ENCODE data around the gene NXPH3.

Gene NXPH3

GRCh38 chr17:49621946-49622529, 46.4 kb downstream of the NXPH3 start:
- H3K9me3 Mint-ChIP-seq, result no peaks in the 10 kb centered on the region
- TF ChIP-seq CTCF (IDR thresholded peaks at IDR 0.05; ENCODE audit: unreplicated experiment in 3 of 3), result no peak
- peaks cover 2% of the 10 kb centered on the region for H3K4me1 Mint-ChIP-seq
- peaks cover 47% of the 10 kb centered on the region for H3K36me3 Mint-ChIP-seq (ENCODE audit: low read depth)
- no peak overlapping the region for H3K27ac Mint-ChIP-seq
- H3K4me3 Mint-ChIP-seq, result no peak overlapping the region
- no peaks in the 10 kb centered on the region for H3K27me3 Mint-ChIP-seq (ENCODE audit: low read depth)

GRCh38 chr17:49624896-49625295, 49.2 kb downstream of the NXPH3 start:
- TF ChIP-seq CTCF (IDR thresholded peaks at IDR 0.05; ENCODE audit: unreplicated experiment in 3 of 3), result no peak
- H3K36me3 Mint-ChIP-seq (ENCODE audit: low read depth), result peaks cover 31% of the 10 kb centered on the region
- H3K4me3 Mint-ChIP-seq, result no peak overlapping the region
- no peak overlapping the region for H3K27ac Mint-ChIP-seq
- H3K4me1 Mint-ChIP-seq, result no peaks in the 10 kb centered on the region
- H3K9me3 Mint-ChIP-seq, result no peaks in the 10 kb centered on the region
- H3K27me3 Mint-ChIP-seq (ENCODE audit: low read depth), result no peaks in the 10 kb centered on the region

DNA sequence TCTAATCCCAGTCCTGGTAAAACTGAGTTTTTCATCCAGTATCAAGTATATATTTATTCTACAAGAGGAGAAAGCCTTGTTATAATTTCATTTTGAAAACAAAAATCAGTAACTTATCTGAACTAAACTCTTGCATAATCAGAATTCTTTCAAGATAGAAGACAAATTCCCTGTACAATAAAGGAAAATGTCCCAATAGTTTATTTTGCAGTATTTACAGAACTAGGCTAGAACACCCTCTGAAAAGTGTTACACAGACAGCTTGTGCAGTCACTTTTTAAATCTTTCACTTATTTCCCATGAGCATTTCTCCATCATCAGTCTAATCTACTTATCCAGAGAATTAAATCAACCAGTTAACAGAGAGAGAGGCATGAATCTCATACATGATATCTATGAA, 53.8 kb downstream of the NXPH3 start:
- peaks cover 4% of the 10 kb centered on the region for H3K36me3 Mint-ChIP-seq (ENCODE audit: low read depth)
- no peak overlapping the region for H3K27ac Mint-ChIP-seq
- H3K9me3 Mint-ChIP-seq, result no peaks in the 10 kb centered on the region
- no peak for TF ChIP-seq CTCF (IDR thresholded peaks at IDR 0.05; ENCODE audit: unreplicated experiment in 3 of 3)
- H3K4me3 Mint-ChIP-seq, result no peak overlapping the region
- H3K4me1 Mint-ChIP-seq, result peaks cover 17% of the 10 kb centered on the region
- no peaks in the 10 kb centered on the region for H3K27me3 Mint-ChIP-seq (ENCODE audit: low read depth)

GRCh38 chr17:49630113-49630900, 54.6 kb downstream of the NXPH3 start:
- TF ChIP-seq CTCF (IDR thresholded peaks at IDR 0.05; ENCODE audit: unreplicated experiment in 3 of 3), result no peak
- Mint-ChIP-seq H3K4me1 (peaks cover 25% of the 10 kb centered on the region), H3K9me3 (no peaks in the 10 kb centered on the region), H3K27ac (no peak overlapping the region), H3K27me3 (ENCODE audit: low read depth) (no peaks in the 10 kb centered on the region), H3K36me3 (ENCODE audit: low read depth) (peaks cover 4% of the 10 kb centered on the region), H3K4me3 (no peak overlapping the region)

DNA sequence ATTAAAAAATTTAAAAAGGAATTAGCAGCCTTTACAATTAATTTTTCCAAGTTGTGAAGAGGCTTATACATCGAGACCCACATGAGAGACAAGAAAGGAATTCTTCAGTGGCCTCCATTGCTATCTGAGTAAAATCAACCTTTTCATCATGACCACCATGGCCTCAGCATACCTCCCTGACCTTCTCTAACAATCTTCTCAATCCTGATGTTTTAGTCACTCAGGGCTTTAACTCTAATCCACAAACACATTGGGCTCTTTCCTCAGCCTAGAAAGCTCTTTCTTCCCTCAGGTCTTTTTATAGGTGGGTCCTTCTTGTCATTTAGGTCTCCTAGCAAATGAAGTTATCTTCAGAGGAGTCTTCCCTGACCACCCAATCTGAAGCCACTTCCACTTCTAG, 55.8 kb downstream of the NXPH3 start:
- peaks cover 25% of the 10 kb centered on the region for H3K4me1 Mint-ChIP-seq
- no peaks in the 10 kb centered on the region for H3K9me3 Mint-ChIP-seq
- H3K36me3 Mint-ChIP-seq (ENCODE audit: low read depth), result no peaks in the 10 kb centered on the region
- TF ChIP-seq CTCF (IDR thresholded peaks at IDR 0.05; ENCODE audit: unreplicated experiment in 3 of 3), result no peak
- H3K27ac Mint-ChIP-seq, result no peak overlapping the region
- no peak overlapping the region for H3K4me3 Mint-ChIP-seq
- no peaks in the 10 kb centered on the region for H3K27me3 Mint-ChIP-seq (ENCODE audit: low read depth)

Measured in nephron (organoid).